HCT116 (cell line): ENCODE measurements around the gene DYNC2LI1. TPM values are rescaled to one million over a fixed set of nuclear protein-coding genes. Genes with fewer than 3 reads are reported as not detected.

Experiments
- ATAC-seq: fragments of 200-7000 bp; cut with Tn5 transposase; 2 replicates; pipeline ENCODE4 v1.9.1; 2020; ENCODE audit warnings: mild to moderate bottlenecking, moderate library complexity
- BruUV-seq: library from RNA; stranded (reverse); fragments of 400-500 nt; replicated peaks from 2 replicates; lab custom pipeline; 2021; lab: Mats Ljungman, UMichigan
- CTCF ChIA-PET: fragments of 300-600 bp; sonication (Branson Sonifier 250); formaldehyde crosslinking; loops from one replicate; lab custom pipeline; 2021; ENCODE audit warnings: antibody characterized with exemption; lab: Charles Lee
- POLR2A ChIA-PET: fragments of 300-600, 350-600 bp; sonication (Branson Sonifier 250); formaldehyde crosslinking; loops from one replicate; lab custom pipeline; 2021; ENCODE audit warnings: antibody characterized with exemption; lab: Charles Lee
- RAD21 ChIA-PET, 2 experiments: fragments of 300-600 bp; sonication (Branson Sonifier 250); formaldehyde crosslinking; loops; one replicate each; lab custom pipeline; 2023; ENCODE audit warnings: low total read pairs in 2 of 2; ENCODE audit not compliant: uncharacterized antibody in 2 of 2, unreplicated experiment in 2 of 2, low non-redundant PET in 1 of 2; lab: Charles Lee
- DNase-seq: peaks from one replicate; pipeline ENCODE4 v3.0.0-alpha.2; 2010; ENCODE audit warnings: low read depth, low spot score
- H2AFZ ChIP-seq: fragments of 200-600 bp; shearing (Covaris generic), sonication (generic); 2 replicates; pipeline ENCODE4 v1.6.1; 2017; ENCODE audit warnings: low read depth, mixed run types, mixed read lengths, antibody characterized with exemption, low read length; ENCODE audit not compliant: poor library complexity, severe bottlenecking
- H3K27ac ChIP-seq: 2 replicates; pipeline ENCODE4 v1.5.1; 2012; ENCODE audit warnings: low read depth, low read length
- H3K27me3 ChIP-seq: fragments of 200-600 bp; sonication (generic); 2 replicates; pipeline ENCODE4 v1.6.1; 2016; ENCODE audit warnings: mixed run types, low read length, mixed read lengths; ENCODE audit not compliant: insufficient read depth
- H3K36me3 ChIP-seq, 2 experiments: fragments of 200-500 bp in 1 of 2; fragments of 200-600 bp in 1 of 2; sonication (Bioruptor generic) in 1 of 2; sonication (generic) in 1 of 2; 2 replicates each; pipeline versions ENCODE4 v1.5.1 to v1.6.1; 2014 to 2016; ENCODE audit warnings: low read length in 2 of 2, inconsistent platforms in 1 of 2, mixed read lengths in 1 of 2, mixed run types in 1 of 2; ENCODE audit not compliant: insufficient read depth in 2 of 2, control insufficient read depth in 1 of 2
- H3K4me1 ChIP-seq, 2 experiments: fragments of 200-600 bp in 1 of 2; sonication (generic) in 1 of 2; 2 replicates each; pipeline versions ENCODE4 v1.5.1 to v1.6.1; 2012 to 2017; ENCODE audit warnings: low read length in 2 of 2, inconsistent platforms in 1 of 2, mild to moderate bottlenecking in 1 of 2, mixed read lengths in 1 of 2, mixed run types in 1 of 2, moderate library complexity in 1 of 2; ENCODE audit not compliant: insufficient read depth in 2 of 2, control insufficient read depth in 1 of 2
- H3K4me2 ChIP-seq: fragments of 200-600 bp; sonication (generic); 2 replicates; pipeline ENCODE4 v1.6.1; 2017; ENCODE audit warnings: mixed run types, low read length, mixed read lengths
- H3K4me3 ChIP-seq, 2 experiments: fragments of 200-600 bp in 1 of 2; sonication (generic) in 1 of 2; replicated peaks in 1 of 2; 2 replicates each; pipeline ENCODE4 v1.5.1; 2011 to 2016; ENCODE audit warnings: low read length in 2 of 2, control low read depth in 1 of 2, low read depth in 1 of 2, mild to moderate bottlenecking in 1 of 2, mixed read lengths in 1 of 2, mixed run types in 1 of 2
- H3K79me2 ChIP-seq: fragments of 200-600 bp; sonication (generic); 2 replicates; pipeline ENCODE4 v1.6.1; 2017; ENCODE audit warnings: mild to moderate bottlenecking, mixed run types, low read length, moderate library complexity, mixed read lengths; ENCODE audit not compliant: insufficient read depth
- H3K9ac ChIP-seq: fragments of 200-600 bp; sonication (generic); 2 replicates; pipeline ENCODE4 v1.6.1; 2016; ENCODE audit warnings: low read length, mixed read lengths
- H3K9me2 ChIP-seq: fragments of 200-600 bp; sonication (generic), shearing (Covaris generic); 2 replicates; pipeline ENCODE4 v1.6.1; 2017; ENCODE audit warnings: mixed run types, mild to moderate bottlenecking, moderate library complexity; ENCODE audit not compliant: insufficient read depth
- H3K9me3 ChIP-seq, 2 experiments: fragments of 200-500 bp in 1 of 2; fragments of 200-600 bp in 1 of 2; sonication (Bioruptor generic) in 1 of 2; sonication (generic) in 1 of 2; 2 replicates each; pipeline ENCODE4 v1.6.1; 2014 to 2017; ENCODE audit warnings: low read length in 2 of 2, mixed read lengths in 2 of 2, inconsistent platforms in 1 of 2, low read depth in 1 of 2, mild to moderate bottlenecking in 1 of 2, mixed run types in 1 of 2, moderate library complexity in 1 of 2; ENCODE audit not compliant: control insufficient read depth in 1 of 2, insufficient read depth in 1 of 2
- H4K20me1 ChIP-seq: fragments of 200-600 bp; sonication (generic), shearing (Covaris generic); 2 replicates; pipeline ENCODE4 v1.6.1; 2017; ENCODE audit warnings: mixed run types, mild to moderate bottlenecking, moderate library complexity; ENCODE audit not compliant: insufficient read depth
- CBX3 ChIP-seq: IDR thresholded peaks from 2 replicates; pipeline ENCODE4 v1.6.1; 2012; ENCODE audit warnings: low read depth
- CEBPB ChIP-seq: IDR thresholded peaks from 2 replicates; pipeline ENCODE4 v1.6.1; 2012; ENCODE audit warnings: low read depth
- EGR1 ChIP-seq: IDR thresholded peaks from 2 replicates; pipeline ENCODE4 v1.6.1; 2012; ENCODE audit warnings: low read depth
- EZH2 ChIP-seq: fragments of 200-600 bp; sonication (generic); IDR thresholded peaks from 2 replicates; pipeline ENCODE4 v1.6.1; 2017; ENCODE audit warnings: antibody characterized with exemption, mixed run types
- FOSL1 ChIP-seq: IDR thresholded peaks from 2 replicates; pipeline ENCODE4 v1.6.1; 2012; ENCODE audit warnings: low read depth
- POLR2A ChIP-seq: IDR thresholded peaks from 2 replicates; pipeline ENCODE4 v1.7.0; 2011; ENCODE audit warnings: borderline replicate concordance; ENCODE audit not compliant: insufficient read depth, insufficient read length; ENCODE audit errors: extremely low read depth
- POLR2AphosphoS5 ChIP-seq: IDR thresholded peaks from 2 replicates; pipeline ENCODE4 v1.6.1; 2011; ENCODE audit warnings: mild to moderate bottlenecking, low read depth, low read length, moderate library complexity
- RAD21 ChIP-seq: IDR thresholded peaks from 2 replicates; pipeline ENCODE4 v1.6.1; 2012; ENCODE audit warnings: low read depth, mild to moderate bottlenecking
- SIN3A ChIP-seq: IDR thresholded peaks from 2 replicates; pipeline ENCODE4 v1.6.1; 2012; ENCODE audit warnings: low read depth
- SP1 ChIP-seq: IDR thresholded peaks from 2 replicates; pipeline ENCODE4 v1.6.1; 2012; ENCODE audit warnings: low read depth
- SRF ChIP-seq: IDR thresholded peaks from 2 replicates; pipeline ENCODE4 v1.6.1; 2012; ENCODE audit warnings: low read depth
- ZFX ChIP-seq: fragments of 450-650 bp; IDR thresholded peaks from 2 replicates; pipeline ENCODE4 v1.6.1; 2017
- ZNF274 ChIP-seq: fragments of 200-500 bp; sonication (Bioruptor generic); IDR thresholded peaks from 2 replicates; pipeline ENCODE4 v1.6.1; 2014; ENCODE audit warnings: mild to moderate bottlenecking, low read depth, low read length, inconsistent platforms
- intact Hi-C: fragments of 100-400 bp; cut with micrococcal nuclease; formaldehyde crosslinking; loops from 2 replicates; pipeline ENCODE4 v1.10.0; 2022
- total RNA-seq: library from RNA; stranded (reverse); gene quantifications from one replicate; pipeline ENCODE4 v1.2.1, GENCODE V29; 2021; ENCODE audit not compliant: unreplicated experiment
- TF ChIP-seq, protein P1 (sequence below): IDR thresholded peaks from 2 replicates; pipeline ENCODE4 v1.6.1; 2012
- TF ChIP-seq, protein P2 (sequence below): IDR thresholded peaks from 2 replicates; pipeline ENCODE4 v1.6.1; 2012
- TF ChIP-seq, protein P3 (sequence below): IDR thresholded peaks from 2 replicates; pipeline ENCODE4 v1.6.1; 2011; ENCODE audit warnings: mild to moderate bottlenecking, low read length, moderate library complexity; ENCODE audit not compliant: insufficient replicate concordance; ENCODE audit errors: extremely low read depth

Gene DYNC2LI1
- total RNA-seq, 1 experiment from 2014 or later, result 16.7 TPM

DNA sequence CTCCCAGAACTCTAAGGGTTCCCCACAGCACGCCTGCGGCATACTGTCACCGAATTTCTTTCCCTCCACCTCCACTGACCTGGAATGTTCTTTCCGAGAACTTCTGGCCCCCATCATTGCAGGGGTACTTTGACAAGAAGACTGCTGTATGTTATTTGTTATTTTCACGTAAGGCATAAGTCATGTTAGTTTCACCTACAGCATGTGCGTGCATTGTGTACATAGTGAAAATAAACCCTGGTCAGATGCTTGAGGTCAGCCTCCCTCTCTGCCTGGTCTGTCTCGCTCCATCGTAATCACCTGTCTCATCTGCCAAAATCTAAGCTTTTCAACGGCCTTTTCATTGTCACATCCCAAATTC is 69.0 kb downstream of the DYNC2LI1 start (continued):
- TF ChIP-seq EGR1, result no peak
- TF ChIP-seq CBX3, result no peak
- no peak for TF ChIP-seq POLR2A
- no peak for TF ChIP-seq SRF
- TF ChIP-seq FOSL1, result no peak

DNA sequence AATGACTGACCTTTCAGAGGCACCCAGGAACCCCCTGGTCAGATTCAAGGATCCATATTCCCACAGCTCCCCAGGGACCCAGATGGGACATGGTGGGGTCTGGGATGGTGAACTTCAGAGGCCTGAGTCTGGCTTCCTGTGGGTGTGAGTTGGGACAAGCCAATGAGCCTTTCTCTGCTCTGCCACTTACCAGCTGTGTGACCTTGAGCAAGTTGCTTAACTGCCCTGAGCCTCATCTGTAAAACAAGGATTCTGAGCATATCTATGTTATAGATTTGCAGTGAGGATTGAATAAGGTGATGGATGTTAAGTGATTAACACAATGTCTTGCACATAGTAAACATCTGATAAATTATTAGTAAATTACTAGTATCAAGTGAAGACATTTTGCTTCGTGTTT is 71.3 kb downstream of the DYNC2LI1 start:
- Histone ChIP-seq H3K27ac (no peak overlapping the region), H3K27me3 (no peaks in the 10 kb centered on the region), H3K4me3 (no peak overlapping the region), H3K9ac (no peak overlapping the region), H3K4me2 (no peak overlapping the region), H3K9me3 (no peaks in the 10 kb centered on the region), H3K79me2 (no peaks in the 10 kb centered on the region), H3K36me3 (no peaks in the 10 kb centered on the region), H4K20me1 (no peaks in the 10 kb centered on the region), H3K9me2 (no peaks in the 10 kb centered on the region), H3K4me1 (peaks cover 0 to 8% of the 10 kb centered on the region in 2 experiments; a peak in 2 of 4 replicates), H2AFZ (no peak overlapping the region)
- TF ChIP-seq CEBPB (no peak), ZNF274 (no peak)
- ChIA-PET POLR2A (no interaction called here), CTCF (no interaction called here), RAD21 (no interaction called here)
- no peak for ATAC-seq
- no peak for DNase-seq
- intact Hi-C loops, result no loop called here
- no TSS peak for BruUV-seq

DNA sequence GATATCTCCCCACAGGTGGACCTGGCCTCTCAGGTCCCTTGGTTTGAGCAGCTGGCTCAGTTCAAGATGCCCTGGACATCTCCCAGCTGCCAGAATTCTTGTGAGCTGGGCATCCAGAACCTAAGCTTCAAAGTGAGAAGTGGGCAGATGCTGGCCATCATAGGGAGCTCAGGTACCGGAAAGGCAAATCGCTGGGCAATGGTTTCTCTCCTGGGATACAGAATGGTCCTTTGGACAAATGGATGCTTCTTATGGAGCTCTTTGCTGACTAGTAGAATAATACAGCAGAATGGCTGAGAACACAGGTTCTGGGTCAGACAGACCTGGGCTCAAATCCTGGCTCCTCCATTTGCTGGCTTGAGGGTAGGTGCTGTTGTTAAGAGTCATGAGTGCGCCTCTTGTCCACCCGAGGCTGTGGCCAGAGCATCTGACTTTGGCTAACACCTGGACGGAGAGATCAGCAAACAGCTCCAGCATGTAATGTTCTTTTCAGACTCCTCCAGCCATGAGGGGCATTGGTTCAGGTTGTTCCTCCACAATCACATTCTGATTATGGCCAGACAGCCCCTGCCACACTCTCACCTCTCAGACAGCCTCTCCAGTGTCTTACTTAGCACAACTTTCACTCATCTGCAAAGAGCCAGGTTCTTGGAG is 72.4 kb downstream of the DYNC2LI1 start:
- no peaks in the 10 kb centered on the region for H4K20me1 ChIP-seq
- CTCF ChIA-PET, result no interaction called here

More for the DNA sequence above, 72.4 kb downstream of the DYNC2LI1 start:
- Histone ChIP-seq H3K27me3 (no peaks in the 10 kb centered on the region), H3K79me2 (no peaks in the 10 kb centered on the region), H3K4me1 (peaks cover 0 to 8% of the 10 kb centered on the region in 2 experiments; a peak in 2 of 4 replicates), H3K9ac (no peak overlapping the region), H2AFZ (no peak overlapping the region), H3K36me3 (no peaks in the 10 kb centered on the region), H3K4me3 (no peak overlapping the region), H3K4me2 (no peak overlapping the region), H3K9me3 (no peaks in the 10 kb centered on the region), H3K27ac (no peak overlapping the region), H3K9me2 (no peaks in the 10 kb centered on the region)
- POLR2A ChIA-PET, result no interaction called here
- RAD21 ChIA-PET, result no interaction called here
- ATAC-seq, result no peak
- no TSS peak for BruUV-seq
- TF ChIP-seq POLR2AphosphoS5 (no peak), CBX3 (no peak), EZH2 (no peak), ZFX (no peak), ZNF274 (no peak), RAD21 (no peak), CEBPB (no peak), EGR1 (no peak), SP1 (no peak), SIN3A (no peak)
- TF ChIP-seq, protein P1, sequence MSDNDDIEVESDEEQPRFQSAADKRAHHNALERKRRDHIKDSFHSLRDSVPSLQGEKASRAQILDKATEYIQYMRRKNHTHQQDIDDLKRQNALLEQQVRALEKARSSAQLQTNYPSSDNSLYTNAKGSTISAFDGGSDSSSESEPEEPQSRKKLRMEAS, result no peak
- TF ChIP-seq, protein P2, sequence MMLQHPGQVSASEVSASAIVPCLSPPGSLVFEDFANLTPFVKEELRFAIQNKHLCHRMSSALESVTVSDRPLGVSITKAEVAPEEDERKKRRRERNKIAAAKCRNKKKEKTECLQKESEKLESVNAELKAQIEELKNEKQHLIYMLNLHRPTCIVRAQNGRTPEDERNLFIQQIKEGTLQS, result no peak
- TF ChIP-seq, protein P3, sequence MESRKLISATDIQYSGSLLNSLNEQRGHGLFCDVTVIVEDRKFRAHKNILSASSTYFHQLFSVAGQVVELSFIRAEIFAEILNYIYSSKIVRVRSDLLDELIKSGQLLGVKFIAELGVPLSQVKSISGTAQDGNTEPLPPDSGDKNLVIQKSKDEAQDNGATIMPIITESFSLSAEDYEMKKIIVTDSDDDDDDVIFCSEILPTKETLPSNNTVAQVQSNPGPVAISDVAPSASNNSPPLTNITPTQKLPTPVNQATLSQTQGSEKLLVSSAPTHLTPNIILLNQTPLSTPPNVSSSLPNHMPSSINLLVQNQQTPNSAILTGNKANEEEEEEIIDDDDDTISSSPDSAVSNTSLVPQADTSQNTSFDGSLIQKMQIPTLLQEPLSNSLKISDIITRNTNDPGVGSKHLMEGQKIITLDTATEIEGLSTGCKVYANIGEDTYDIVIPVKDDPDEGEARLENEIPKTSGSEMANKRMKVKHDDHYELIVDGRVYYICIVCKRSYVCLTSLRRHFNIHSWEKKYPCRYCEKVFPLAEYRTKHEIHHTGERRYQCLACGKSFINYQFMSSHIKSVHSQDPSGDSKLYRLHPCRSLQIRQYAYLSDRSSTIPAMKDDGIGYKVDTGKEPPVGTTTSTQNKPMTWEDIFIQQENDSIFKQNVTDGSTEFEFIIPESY, result no peak
- DNase-seq, result no peak
- intact Hi-C loops, result no loop called here
